HUES6 (cell line): ENCODE measurements around the gene CXADR.
A peak's percentile ranks its signal among the peaks of the same experiment; 100 is the strongest.

Experiments
- H3K27ac ChIP-seq: 2 replicates; pipeline ENCODE4 v1.7.0; 2013; ENCODE audit warnings: low read depth, mild to moderate bottlenecking, low read length, inconsistent platforms
- H3K27me3 ChIP-seq: 2 replicates; pipeline ENCODE4 v1.6.1; 2013; ENCODE audit warnings: low read length; ENCODE audit not compliant: control insufficient read depth, insufficient read depth
- H3K36me3 ChIP-seq: 2 replicates; pipeline ENCODE4 v1.6.1; 2013; ENCODE audit warnings: low read length; ENCODE audit not compliant: control insufficient read depth, insufficient read depth
- H3K4me1 ChIP-seq: 2 replicates; pipeline ENCODE4 v1.6.1; 2013; ENCODE audit warnings: low read length; ENCODE audit not compliant: control insufficient read depth, insufficient read depth
- H3K4me3 ChIP-seq: 2 replicates; pipeline ENCODE4 v1.5.1; 2013; ENCODE audit warnings: low read depth, low read length
- H3K9ac ChIP-seq: one replicate; pipeline ENCODE4 v1.6.1; 2013; ENCODE audit warnings: mild to moderate bottlenecking, low read length
- H3K9me3 ChIP-seq: 2 replicates; pipeline ENCODE4 v1.6.1; 2013; ENCODE audit warnings: low read depth, low read length; ENCODE audit not compliant: control insufficient read depth, insufficient read depth

The CXADR gene

DNA sequence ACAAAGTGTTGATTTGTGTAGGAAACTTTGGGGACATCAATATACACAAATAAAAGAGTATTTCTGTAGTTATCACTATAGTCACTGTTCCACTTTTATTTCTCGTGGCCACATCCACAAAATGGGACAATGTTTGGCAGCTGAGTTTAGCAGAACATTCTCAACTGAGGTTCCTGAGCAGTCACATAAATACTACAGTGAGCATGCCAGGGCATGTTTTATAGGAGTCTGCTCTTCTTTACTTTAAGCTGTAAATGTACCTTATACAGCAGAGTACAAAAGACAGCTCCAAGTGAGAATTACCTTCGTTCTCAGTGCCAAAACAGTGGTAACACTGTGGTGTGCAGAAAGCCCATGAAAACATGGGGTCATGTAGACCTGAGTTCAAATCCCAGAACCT lies 94.8 kb downstream of the CXADR start:
- H3K9me3 ChIP-seq: no peaks in the 10 kb centered on the region
- peak overlapping the region; percentile 61; the same call in 1 of the 2 replicates for H3K27ac ChIP-seq
- peaks cover 73% of the 10 kb centered on the region for H3K36me3 ChIP-seq
- no peak overlapping the region for H3K9ac ChIP-seq
- H3K27me3 ChIP-seq: no peaks in the 10 kb centered on the region
- H3K4me3 ChIP-seq: no peak overlapping the region
- H3K4me1 ChIP-seq: peaks cover 7% of the 10 kb centered on the region

- Histone ChIP-seq H3K27me3 (peaks cover 4% of the 10 kb centered on the region; the same call in 1 of the 2 replicates), H3K27ac (no peak overlapping the region), H3K36me3 (peaks cover 53% of the 10 kb centered on the region), H3K4me3 (no peak overlapping the region), H3K4me1 (peaks cover 7% of the 10 kb centered on the region), H3K9me3 (no peaks in the 10 kb centered on the region), H3K9ac (no peak overlapping the region)
Measured at GRCh38 chr21:17609681-17610080, 96.8 kb downstream of the CXADR start.

DNA sequence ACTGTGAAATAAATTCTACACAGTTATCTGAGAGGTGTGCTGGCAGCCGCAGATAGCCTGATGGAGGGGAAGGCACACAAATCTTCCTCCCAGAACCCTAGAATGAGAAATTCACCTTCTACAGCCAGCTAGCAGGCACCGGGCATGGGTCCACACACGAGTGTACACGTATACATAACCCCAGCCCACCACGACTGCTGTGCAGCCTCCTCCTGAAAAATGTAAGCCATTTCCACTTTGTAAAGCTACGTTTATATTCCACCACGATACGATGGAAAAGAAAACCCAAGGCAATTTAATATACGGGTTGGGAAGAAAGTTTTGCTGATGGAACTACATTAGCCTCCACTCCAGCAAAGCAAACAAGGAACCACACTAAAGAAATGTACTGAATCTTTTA lies 98.1 kb downstream of the CXADR start:
- peaks cover 4% of the 10 kb centered on the region; the same call in 1 of the 2 replicates for H3K27me3 ChIP-seq
- H3K27ac ChIP-seq: no peak overlapping the region
- H3K4me3 ChIP-seq: peak overlapping the region; percentile 78
- H3K36me3 ChIP-seq: peaks cover 42% of the 10 kb centered on the region
- peak overlapping the region; percentile 25 for H3K9ac ChIP-seq
- H3K4me1 ChIP-seq: peaks cover 7% of the 10 kb centered on the region
- H3K9me3 ChIP-seq: no peaks in the 10 kb centered on the region

DNA sequence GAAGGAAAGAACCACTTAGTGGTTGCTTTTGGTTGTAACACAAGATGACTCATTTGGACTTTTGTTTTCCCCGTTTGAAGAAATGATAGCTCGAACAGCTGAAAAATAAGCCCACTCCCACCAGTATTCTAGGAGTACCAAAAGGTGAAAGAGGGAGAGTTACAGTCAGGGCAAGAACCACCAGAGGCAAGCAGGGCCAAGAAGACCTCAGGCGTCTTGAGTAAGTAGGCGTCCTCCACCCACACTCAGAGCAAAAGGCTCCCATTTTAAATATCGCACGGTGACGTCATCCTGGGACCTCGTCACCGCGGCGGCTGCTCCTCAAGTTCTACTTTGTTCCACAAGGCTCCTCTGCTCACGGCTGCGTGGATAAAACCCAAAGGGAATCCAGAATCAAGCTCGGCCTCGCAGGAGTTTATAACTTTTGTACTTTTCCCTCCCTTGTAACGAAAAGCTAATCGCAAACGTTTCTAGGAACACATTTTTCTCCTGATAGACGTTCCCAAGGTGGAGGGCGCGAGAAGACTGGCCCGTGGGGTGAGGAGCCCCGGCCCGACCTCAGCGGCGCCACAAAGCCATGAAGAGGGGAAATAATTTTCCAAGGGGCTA lies 98.7 kb downstream of the CXADR start:
- no peaks in the 10 kb centered on the region for H3K9me3 ChIP-seq
- peaks cover 7% of the 10 kb centered on the region for H3K4me1 ChIP-seq
- peak overlapping the region; percentile 93; the same call in 1 of the 2 replicates for H3K27ac ChIP-seq
- peak overlapping the region; percentile 92 for H3K9ac ChIP-seq
- peak overlapping the region; percentile 78 for H3K4me3 ChIP-seq
- peaks cover 4% of the 10 kb centered on the region; the same call in 1 of the 2 replicates for H3K27me3 ChIP-seq
- H3K36me3 ChIP-seq: peaks cover 36% of the 10 kb centered on the region

DNA sequence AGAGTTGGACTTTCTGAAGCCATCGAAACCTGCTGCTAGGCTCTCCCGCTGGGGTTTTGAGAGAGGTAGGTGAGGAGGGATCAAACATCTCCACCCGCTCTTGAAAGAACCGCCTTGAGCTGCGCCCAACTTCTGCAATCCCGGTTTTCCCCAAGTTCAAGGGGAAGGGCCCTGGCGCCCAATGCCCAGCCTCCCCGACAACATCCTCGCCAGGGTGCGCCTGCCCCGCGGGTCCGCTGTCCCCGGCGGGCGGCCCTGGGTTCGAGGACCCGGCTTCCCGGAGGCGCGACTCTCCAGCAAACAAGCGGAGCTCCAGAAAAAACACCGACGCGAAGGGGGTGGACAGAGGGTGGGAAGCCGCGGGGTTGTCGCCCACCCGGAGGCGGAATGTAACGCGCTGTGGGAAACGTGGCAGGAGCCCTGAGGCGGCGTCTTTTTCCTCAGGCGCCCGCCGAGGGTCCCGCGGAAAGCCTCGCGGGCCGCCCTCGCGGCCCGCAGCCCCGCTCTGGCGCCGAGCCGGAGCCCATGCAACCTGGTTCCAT lies 99.3 kb downstream of the CXADR start:
- peaks cover 4% of the 10 kb centered on the region; the same call in 1 of the 2 replicates for H3K27me3 ChIP-seq
- peak overlapping the region; percentile 93; the same call in 1 of the 2 replicates for H3K27ac ChIP-seq
- H3K9me3 ChIP-seq: no peaks in the 10 kb centered on the region
- peak overlapping the region; percentile 78 for H3K4me3 ChIP-seq
- H3K4me1 ChIP-seq: peaks cover 7% of the 10 kb centered on the region
- H3K36me3 ChIP-seq: peaks cover 30% of the 10 kb centered on the region
- H3K9ac ChIP-seq: peak overlapping the region; percentile 92

GRCh38 chr21:17612565-17613241 lies 99.9 kb downstream of the CXADR start, which contains the start of gene BTG3:
Gene BTG3 (minus strand): TSS chr21:17612901. CDS start chr21:17609144, 3,757 bp downstream.
- Histone ChIP-seq H3K4me1 (peaks cover 7% of the 10 kb centered on the region), H3K9me3 (no peaks in the 10 kb centered on the region), H3K27me3 (peaks cover 4% of the 10 kb centered on the region; the same call in 1 of the 2 replicates), H3K27ac (peak within 1 kb of the TSS; percentile 93; the same call in 1 of the 2 replicates), H3K4me3 (peak within 1 kb of the TSS; percentile 78), H3K36me3 (peaks cover 24% of the 10 kb centered on the region), H3K9ac (peak within 1 kb of the TSS; percentile 92)

- peaks cover 7% of the 10 kb centered on the region for H3K4me1 ChIP-seq
- peaks cover 4% of the 10 kb centered on the region; the same call in 1 of the 2 replicates for H3K27me3 ChIP-seq
- H3K4me3 ChIP-seq: peak overlapping the region; percentile 78
- peak overlapping the region; percentile 35 for H3K9ac ChIP-seq
- H3K9me3 ChIP-seq: no peaks in the 10 kb centered on the region
- no peak overlapping the region for H3K27ac ChIP-seq
- H3K36me3 ChIP-seq: peaks cover 18% of the 10 kb centered on the region
Measured at GRCh38 chr21:17613242-17613676, 100.4 kb downstream of the CXADR start.

GRCh38 chr21:17616831-17617230 lies 104.0 kb downstream of the CXADR start:
- H3K4me1 ChIP-seq: no peaks in the 10 kb centered on the region

GRCh38 chr21:17622018-17622417 lies 109.2 kb downstream of the CXADR start:
- H3K9me3 ChIP-seq: no peaks in the 10 kb centered on the region
- no peak overlapping the region for H3K4me3 ChIP-seq
- H3K9ac ChIP-seq: no peak overlapping the region
- no peaks in the 10 kb centered on the region for H3K27me3 ChIP-seq
- H3K27ac ChIP-seq: no peak overlapping the region
- no peaks in the 10 kb centered on the region for H3K36me3 ChIP-seq
- peaks cover 3% of the 10 kb centered on the region; the same call in 1 of the 2 replicates for H3K4me1 ChIP-seq

More at GRCh38 chr21:17616831-17617230, 104.0 kb downstream of the CXADR start:
- Histone ChIP-seq H3K4me3 (no peak overlapping the region), H3K9ac (no peak overlapping the region), H3K36me3 (no peaks in the 10 kb centered on the region), H3K9me3 (no peaks in the 10 kb centered on the region), H3K27ac (no peak overlapping the region), H3K27me3 (peaks cover 4% of the 10 kb centered on the region; the same call in 1 of the 2 replicates)

- H3K9me3 ChIP-seq: no peaks in the 10 kb centered on the region
- H3K27ac ChIP-seq: no peak overlapping the region
- no peaks in the 10 kb centered on the region; the same call in 1 of the 2 replicates for H3K4me1 ChIP-seq
- no peak overlapping the region for H3K9ac ChIP-seq
- no peaks in the 10 kb centered on the region for H3K36me3 ChIP-seq
- no peak overlapping the region for H3K4me3 ChIP-seq
- H3K27me3 ChIP-seq: no peaks in the 10 kb centered on the region
Measured at GRCh38 chr21:17631195-17631594, 118.4 kb downstream of the CXADR start.

- Histone ChIP-seq H3K9me3 (peaks cover 6% of the 10 kb centered on the region; the same call in 1 of the 2 replicates), H3K36me3 (no peaks in the 10 kb centered on the region), H3K9ac (no peak overlapping the region)
Measured at GRCh38 chr21:17636711-17637110, 123.9 kb downstream of the CXADR start.

More at GRCh38 chr21:17636711-17637110, 123.9 kb downstream of the CXADR start:
- Histone ChIP-seq H3K27ac (no peak overlapping the region), H3K4me3 (no peak overlapping the region), H3K27me3 (no peaks in the 10 kb centered on the region), H3K4me1 (no peaks in the 10 kb centered on the region)
